Measurements from ENCODE around the gene LRRC40.
"Not testable (repeated sequence)": the region's sequence is repeated elsewhere in the genome, so short reads cannot be mapped to it uniquely, and the experiment has no call there.

DNA sequence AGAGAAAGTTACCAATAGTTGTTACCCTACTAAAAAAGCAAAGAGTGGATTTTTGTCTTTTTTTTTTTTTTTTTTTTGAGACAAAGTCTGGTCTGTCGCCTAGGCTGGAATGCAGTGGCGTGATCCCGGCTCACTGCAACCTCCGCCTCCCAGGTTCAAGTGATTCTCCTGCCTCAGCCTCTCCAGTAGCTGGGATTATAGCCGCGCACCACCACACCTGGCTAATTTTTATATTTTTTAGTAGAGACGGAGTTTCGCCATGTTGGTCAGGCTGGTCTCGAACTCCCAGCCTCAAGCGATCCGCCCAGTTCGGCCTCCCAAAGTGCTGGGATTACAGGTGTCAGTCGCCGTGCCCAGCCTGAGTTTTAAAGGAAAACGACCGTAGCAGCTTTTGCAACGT, 1.5 kb upstream of the LRRC40 start:
- not testable (repeated sequence) for TF ChIP-seq CTCF, EZH2phosphoT487 (IDR thresholded peaks at IDR 0.05; ENCODE audit: low read length)

All from MM.1S (cell line).